Cardiac fibroblast (primary cell): ENCODE measurements around the gene CDHR3.
"Not testable (repeated sequence)": the region's sequence is repeated elsewhere in the genome, so short reads cannot be mapped to it uniquely, and the experiment has no call there.

Source experiments
- DNase-seq, 2 donors: peaks; one replicate each; pipeline versions ENCODE4 v3.0.0 to v3.0.0-alpha.2; 2010; ENCODE audit warnings: low read depth in 2 of 2
- H3K4me3 ChIP-seq, 2 donors: replicated peaks in 1 of 2; 1 replicate in 1 of 2; 2 replicates in 1 of 2; pipeline ENCODE4 v1.5.1; 2011; ENCODE audit warnings: low read depth in 2 of 2, low read length in 2 of 2, mild to moderate bottlenecking in 2 of 2, moderate library complexity in 1 of 2
- TF ChIP-seq, protein P1 (sequence below): IDR thresholded peaks from one replicate; pipeline ENCODE4 v1.5.1; 2011; ENCODE audit warnings: low read depth, mild to moderate bottlenecking, low read length, inconsistent platforms

CDHR3 gene

DNA sequence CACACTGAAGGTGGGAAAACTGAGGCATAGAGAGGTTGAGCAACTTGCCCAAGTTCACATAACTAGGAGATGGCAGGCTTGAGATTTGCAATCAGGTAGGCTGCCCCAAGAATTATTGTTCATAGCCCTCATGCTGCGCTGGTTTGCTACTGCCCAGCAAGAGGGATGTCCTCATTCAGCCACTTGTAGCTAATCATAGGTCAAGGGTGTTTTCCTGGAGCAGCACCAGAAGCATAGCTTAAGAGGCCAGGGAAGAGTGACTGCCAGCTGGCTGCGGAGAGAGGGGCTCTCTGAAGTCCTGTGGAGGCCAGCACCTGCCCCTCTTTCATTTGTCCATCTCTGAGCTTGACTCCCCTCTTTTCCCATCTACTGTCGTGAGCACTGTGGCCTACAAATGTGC, 15.0 kb downstream of the CDHR3 start:
- TF ChIP-seq, protein P1, sequence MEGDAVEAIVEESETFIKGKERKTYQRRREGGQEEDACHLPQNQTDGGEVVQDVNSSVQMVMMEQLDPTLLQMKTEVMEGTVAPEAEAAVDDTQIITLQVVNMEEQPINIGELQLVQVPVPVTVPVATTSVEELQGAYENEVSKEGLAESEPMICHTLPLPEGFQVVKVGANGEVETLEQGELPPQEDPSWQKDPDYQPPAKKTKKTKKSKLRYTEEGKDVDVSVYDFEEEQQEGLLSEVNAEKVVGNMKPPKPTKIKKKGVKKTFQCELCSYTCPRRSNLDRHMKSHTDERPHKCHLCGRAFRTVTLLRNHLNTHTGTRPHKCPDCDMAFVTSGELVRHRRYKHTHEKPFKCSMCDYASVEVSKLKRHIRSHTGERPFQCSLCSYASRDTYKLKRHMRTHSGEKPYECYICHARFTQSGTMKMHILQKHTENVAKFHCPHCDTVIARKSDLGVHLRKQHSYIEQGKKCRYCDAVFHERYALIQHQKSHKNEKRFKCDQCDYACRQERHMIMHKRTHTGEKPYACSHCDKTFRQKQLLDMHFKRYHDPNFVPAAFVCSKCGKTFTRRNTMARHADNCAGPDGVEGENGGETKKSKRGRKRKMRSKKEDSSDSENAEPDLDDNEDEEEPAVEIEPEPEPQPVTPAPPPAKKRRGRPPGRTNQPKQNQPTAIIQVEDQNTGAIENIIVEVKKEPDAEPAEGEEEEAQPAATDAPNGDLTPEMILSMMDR: no peak
- DNase-seq: no peak
- H3K4me3 ChIP-seq: no peak overlapping the region

DNA sequence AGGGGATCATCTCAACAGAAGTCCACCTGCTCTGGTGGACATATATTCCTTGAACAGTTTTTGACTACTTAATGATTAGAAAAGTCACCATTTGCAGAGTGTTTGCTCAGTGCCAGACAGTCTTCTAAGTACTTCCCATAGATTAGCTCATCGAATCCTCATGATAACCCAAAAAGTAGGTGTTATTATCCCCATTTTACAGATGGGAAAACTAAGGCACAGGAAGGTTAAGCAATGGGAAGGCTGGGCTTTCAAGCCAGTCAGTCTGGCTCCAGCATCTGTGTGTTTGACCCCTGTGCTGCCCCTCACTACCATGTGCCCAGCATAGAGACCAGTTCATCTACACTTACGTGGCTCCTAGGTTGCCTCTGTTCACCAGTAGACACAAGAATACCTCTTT, 15.9 kb downstream of the CDHR3 start:
- no peak overlapping the region for H3K4me3 ChIP-seq
- DNase-seq: no peak

DNA sequence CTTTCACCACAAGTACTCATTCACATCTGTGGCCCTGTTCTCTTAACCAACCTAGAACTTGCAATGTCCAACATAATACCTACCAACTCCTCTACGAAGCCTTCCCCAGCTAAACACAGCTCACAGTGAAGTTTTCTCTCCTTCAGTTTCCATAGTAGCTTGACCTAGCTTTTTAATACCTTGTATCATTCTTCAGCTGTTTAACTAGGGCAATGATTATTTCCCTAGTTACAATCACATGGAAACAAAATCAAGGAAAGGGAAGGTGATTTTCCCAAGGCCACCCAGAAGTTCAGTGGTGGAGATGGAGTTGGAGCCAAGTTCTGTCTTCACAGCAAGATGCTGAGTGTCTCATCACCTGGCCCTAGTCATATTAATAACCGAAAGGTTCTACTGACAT, 16.3 kb downstream of the CDHR3 start:
- TF ChIP-seq, protein P1: no peak
- H3K4me3 ChIP-seq: no peak overlapping the region
- DNase-seq: no peak

More for the DNA sequence above, 15.9 kb downstream of the CDHR3 start:
- TF ChIP-seq, protein P1: no peak

DNA sequence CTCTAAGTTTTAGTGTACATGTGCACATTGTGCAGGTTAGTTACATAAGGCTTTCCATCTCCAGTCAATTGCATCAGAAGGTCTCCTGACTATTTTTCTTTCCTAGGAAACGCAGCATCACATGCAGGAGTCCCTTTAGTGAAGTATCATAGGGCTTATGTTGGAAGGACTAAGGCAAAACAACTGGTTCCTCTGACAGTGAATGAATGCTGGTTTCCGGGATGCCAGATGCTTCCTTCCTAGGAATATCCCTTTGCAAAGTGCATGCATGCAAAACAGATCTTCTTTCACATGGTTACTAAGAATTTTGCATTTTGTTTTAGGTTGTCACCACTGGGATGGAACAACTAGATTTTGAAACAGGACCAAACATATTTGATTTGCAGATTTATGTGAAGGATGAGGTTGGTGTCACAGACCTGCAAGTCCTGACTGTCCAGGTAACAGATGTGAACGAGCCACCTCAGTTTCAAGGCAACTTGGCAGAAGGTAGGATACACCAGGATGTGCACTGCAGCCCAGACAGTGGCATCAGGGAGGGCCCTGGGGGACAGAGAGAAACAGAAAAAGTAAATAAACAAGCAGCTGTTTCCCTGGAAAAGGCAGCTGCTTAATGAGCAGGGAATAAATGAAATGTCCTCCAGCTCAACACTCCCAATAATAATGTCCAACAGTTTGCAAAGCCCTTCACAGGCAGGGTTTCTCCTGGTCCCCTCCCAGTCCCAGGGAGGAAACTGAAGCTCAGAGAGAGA, 17.8 kb downstream of the CDHR3 start:
- no peak overlapping the region for H3K4me3 ChIP-seq
- TF ChIP-seq, protein P1: no peak
- no peak for DNase-seq

DNA sequence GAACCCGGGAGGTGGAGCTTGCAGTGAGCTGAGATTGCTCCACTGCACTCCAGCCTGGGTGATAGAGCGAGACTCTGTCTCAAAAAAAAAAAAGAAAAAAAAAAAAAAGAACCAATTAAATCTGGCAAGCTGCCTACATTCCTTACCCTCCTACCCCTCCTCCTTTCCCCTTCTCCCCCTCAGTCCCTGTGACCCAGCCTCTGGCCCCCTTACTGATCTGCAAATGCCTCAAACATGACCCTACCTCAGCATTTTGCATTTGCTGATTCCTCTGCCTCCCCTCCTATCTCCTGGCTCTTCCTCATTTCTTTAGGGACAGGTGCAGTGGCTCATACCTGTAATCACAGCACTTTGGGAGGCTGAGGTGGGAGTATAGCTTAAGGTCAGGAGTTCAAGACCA, 19.3 kb downstream of the CDHR3 start:
- TF ChIP-seq, protein P1: no peak
- DNase-seq: no peak

DNA sequence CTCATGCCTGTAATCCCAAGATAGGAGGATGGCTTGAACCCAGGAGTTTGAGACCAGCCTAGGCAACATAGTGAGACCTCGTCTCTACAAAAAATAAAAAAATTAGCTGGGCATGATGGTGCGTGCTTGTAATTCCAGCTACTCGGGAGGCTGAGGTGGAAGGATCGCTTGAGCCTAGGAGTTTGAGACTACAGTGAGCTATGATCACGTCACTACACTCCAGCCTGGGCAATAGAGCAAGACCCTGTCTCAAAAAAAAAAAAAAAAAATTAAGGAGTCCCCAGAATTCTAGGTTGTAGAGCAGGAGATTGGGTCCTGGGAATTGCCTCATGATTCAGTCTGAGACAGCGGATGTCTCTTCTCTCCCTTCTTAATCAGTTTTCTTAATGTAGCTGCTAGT, 21.7 kb downstream of the CDHR3 start:
- DNase-seq, H3K4me3 ChIP-seq: not testable (repeated sequence)

More for the DNA sequence above, 19.3 kb downstream of the CDHR3 start:
- no peak overlapping the region for H3K4me3 ChIP-seq

DNA sequence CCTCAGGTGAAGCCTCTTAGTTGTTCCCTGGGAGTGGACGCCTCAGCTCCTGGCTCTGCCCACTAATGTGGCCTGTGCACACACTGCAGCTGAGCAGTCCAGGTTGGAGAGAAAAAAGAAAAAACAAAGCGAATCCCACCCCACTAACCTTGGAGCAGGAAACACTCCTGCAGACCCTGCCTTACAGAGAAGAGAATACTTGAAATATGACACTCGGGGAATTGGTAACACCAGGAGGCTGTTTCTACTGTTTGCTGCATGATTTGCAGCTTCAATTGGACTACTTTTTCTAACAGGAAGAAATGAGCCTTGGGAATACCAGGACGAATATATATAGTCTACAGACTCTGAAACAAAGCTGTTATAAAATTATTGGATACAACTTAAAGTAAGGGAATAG, 22.2 kb downstream of the CDHR3 start:
- H3K4me3 ChIP-seq: no peak overlapping the region
- TF ChIP-seq, protein P1: no peak
- DNase-seq: no peak
